ENCODE data around the gene EVC2.

GRCh38 chr4:5541169-5541568, 167.2 kb downstream of the EVC2 start:
- TF ChIP-seq POLR2A (IDR thresholded peaks at IDR 0.05) (no peak), CTCF (IDR thresholded peaks at IDR 0.05) (no peak)
